M059J (cell line): Measurements from ENCODE around the gene CEP57L1. TPM values are rescaled to one million over a fixed set of nuclear protein-coding genes. Genes with fewer than 3 reads are reported as not detected.
"Not testable (repeated sequence)": the region's sequence is repeated elsewhere in the genome, so short reads cannot be mapped to it uniquely, and the experiment has no call there.

Experiments used
- DNase-seq: peaks from one replicate; pipeline ENCODE4 v3.0.0-alpha.2; 2012; ENCODE audit warnings: low read depth
- total RNA-seq: library from RNA; depleted of rRNA; stranded (reverse); fragments of >200 nt; shearing (Covaris generic); gene quantifications from 2 replicates; pipeline ENCODE4 v1.2.3, GENCODE V29; 2014

The CEP57L1 gene
- total RNA-seq, 1 experiment from 2014 or later = 51.3 TPM

GRCh38 chr6:109105681-109106080 is 10.4 kb downstream of the CEP57L1 start:
- DNase-seq = no peak

- DNase-seq = not testable (repeated sequence)
These were observed 14.4 kb downstream of the CEP57L1 start for GRCh38 chr6:109109663-109110062.

- not testable (repeated sequence) for DNase-seq
These were observed 17.4 kb downstream of the CEP57L1 start for GRCh38 chr6:109112663-109113062.

- no peak for DNase-seq
These were observed 22.2 kb downstream of the CEP57L1 start for GRCh38 chr6:109117346-109118035.

GRCh38 chr6:109118337-109118736 is 23.0 kb downstream of the CEP57L1 start:
- no peak for DNase-seq

GRCh38 chr6:109118871-109119354 is 23.6 kb downstream of the CEP57L1 start:
- no peak for DNase-seq

GRCh38 chr6:109121411-109121810 is 26.1 kb downstream of the CEP57L1 start:
- DNase-seq = peak; percentile 18

- no peak for DNase-seq
These were observed 28.9 kb downstream of the CEP57L1 start for GRCh38 chr6:109124219-109124618.

GRCh38 chr6:109125504-109125903 is 30.2 kb downstream of the CEP57L1 start:
- no peak for DNase-seq

- no peak for DNase-seq
These were observed 34.8 kb downstream of the CEP57L1 start for GRCh38 chr6:109130065-109130464.

- not testable (repeated sequence) for DNase-seq
These were observed 40.3 kb downstream of the CEP57L1 start for GRCh38 chr6:109135600-109135999.

- not testable (repeated sequence) for DNase-seq
These were observed 40.7 kb downstream of the CEP57L1 start for GRCh38 chr6:109136039-109136438.

GRCh38 chr6:109136530-109136929 is 41.2 kb downstream of the CEP57L1 start:
- not testable (repeated sequence) for DNase-seq

GRCh38 chr6:109139109-109139508 is 43.8 kb downstream of the CEP57L1 start:
- peak; percentile 72 for DNase-seq

GRCh38 chr6:109142067-109142466 is 46.8 kb downstream of the CEP57L1 start:
- not testable (repeated sequence) for DNase-seq

- peak; percentile 10 for DNase-seq
These were observed 47.9 kb downstream of the CEP57L1 start for GRCh38 chr6:109143191-109143590.

- DNase-seq = not testable (repeated sequence)
These were observed 52.9 kb downstream of the CEP57L1 start for GRCh38 chr6:109148251-109148650.

- DNase-seq = not testable (repeated sequence)
These were observed 53.4 kb downstream of the CEP57L1 start for GRCh38 chr6:109148716-109149115.

GRCh38 chr6:109153752-109154151 is 58.4 kb downstream of the CEP57L1 start:
- DNase-seq = no peak

GRCh38 chr6:109164331-109164730 is 69.0 kb downstream of the CEP57L1 start:
- DNase-seq = no peak

- peak; percentile 64 for DNase-seq
These were observed 70.2 kb downstream of the CEP57L1 start for GRCh38 chr6:109165392-109165974.

GRCh38 chr6:109166673-109167072 is 71.4 kb downstream of the CEP57L1 start:
- no peak for DNase-seq

GRCh38 chr6:109167562-109167961 is 72.3 kb downstream of the CEP57L1 start:
- DNase-seq = no peak
